Measurements from ENCODE around the gene IGSF22. TPM values are rescaled to one million over a fixed set of nuclear protein-coding genes. Genes with fewer than 3 reads are reported as not detected.

Gene IGSF22
- total RNA-seq, 1 donor from 2014 or later = 0.19 TPM

- no peaks in the 10 kb centered on the region for H3K9me3 Mint-ChIP-seq
- TF ChIP-seq CTCF (conservative IDR thresholded peaks at IDR 0.05) = no peak
- no peak for DNase-seq (ENCODE audit: low read depth, low spot score)
- peaks cover 21% of the 10 kb centered on the region for H3K27me3 Mint-ChIP-seq (ENCODE audit: low read depth)
- H3K4me1 Mint-ChIP-seq = no peaks in the 10 kb centered on the region
- no peak overlapping the region for H3K27ac Mint-ChIP-seq (ENCODE audit: unreplicated experiment)
- no peak overlapping the region for H3K4me3 Mint-ChIP-seq
- H3K36me3 Mint-ChIP-seq (ENCODE audit: low read depth) = no peaks in the 10 kb centered on the region
These were observed 45.5 kb upstream of the IGSF22 start for GRCh38 chr11:18771266-18772035.

GRCh38 chr11:18770479-18771125 lies 44.6 kb upstream of the IGSF22 start:
- Mint-ChIP-seq H3K36me3 (ENCODE audit: low read depth) (no peaks in the 10 kb centered on the region), H3K27me3 (ENCODE audit: low read depth) (peaks cover 21% of the 10 kb centered on the region)
- TF ChIP-seq CTCF (conservative IDR thresholded peaks at IDR 0.05) = no peak

GRCh38 chr11:18769802-18770456 lies 43.9 kb upstream of the IGSF22 start:
- Mint-ChIP-seq H3K27me3 (ENCODE audit: low read depth) (peaks cover 21% of the 10 kb centered on the region), H3K9me3 (no peaks in the 10 kb centered on the region), H3K27ac (ENCODE audit: unreplicated experiment) (no peak overlapping the region), H3K36me3 (ENCODE audit: low read depth) (no peaks in the 10 kb centered on the region), H3K4me3 (no peak overlapping the region), H3K4me1 (no peaks in the 10 kb centered on the region)
- no peak for DNase-seq (ENCODE audit: low read depth, low spot score)
- TF ChIP-seq CTCF (conservative IDR thresholded peaks at IDR 0.05) = no peak

More at GRCh38 chr11:18770479-18771125, 44.6 kb upstream of the IGSF22 start:
- no peaks in the 10 kb centered on the region for H3K4me1 Mint-ChIP-seq
- no peak for DNase-seq (ENCODE audit: low read depth, low spot score)
- no peak overlapping the region for H3K4me3 Mint-ChIP-seq
- no peak overlapping the region for H3K27ac Mint-ChIP-seq (ENCODE audit: unreplicated experiment)
- no peaks in the 10 kb centered on the region for H3K9me3 Mint-ChIP-seq

GRCh38 chr11:18768978-18769377 lies 43.0 kb upstream of the IGSF22 start:
- peak overlapping the region; percentile 12 for H3K27ac Mint-ChIP-seq (ENCODE audit: unreplicated experiment)
- H3K4me1 Mint-ChIP-seq = no peaks in the 10 kb centered on the region
- no peak for TF ChIP-seq CTCF (conservative IDR thresholded peaks at IDR 0.05)
- H3K27me3 Mint-ChIP-seq (ENCODE audit: low read depth) = peaks cover 21% of the 10 kb centered on the region
- no peak for DNase-seq (ENCODE audit: low read depth, low spot score)
- no peaks in the 10 kb centered on the region for H3K9me3 Mint-ChIP-seq
- no peak overlapping the region for H3K4me3 Mint-ChIP-seq
- no peaks in the 10 kb centered on the region for H3K36me3 Mint-ChIP-seq (ENCODE audit: low read depth)

- no peaks in the 10 kb centered on the region for H3K9me3 Mint-ChIP-seq
- no peak for TF ChIP-seq CTCF (conservative IDR thresholded peaks at IDR 0.05)
These were observed 42.5 kb upstream of the IGSF22 start for GRCh38 chr11:18768472-18768901.

More at GRCh38 chr11:18768472-18768901, 42.5 kb upstream of the IGSF22 start:
- Mint-ChIP-seq H3K27ac (ENCODE audit: unreplicated experiment) (no peak overlapping the region), H3K36me3 (ENCODE audit: low read depth) (no peaks in the 10 kb centered on the region), H3K4me1 (no peaks in the 10 kb centered on the region), H3K27me3 (ENCODE audit: low read depth) (peaks cover 17% of the 10 kb centered on the region), H3K4me3 (no peak overlapping the region)
- DNase-seq (ENCODE audit: low read depth, low spot score) = no peak
